HG03045 (cell line): Measurements from ENCODE around the gene OR9A2.

Experiments
- ATAC-seq: cut with Tn5 transposase; IDR thresholded peaks from one replicate; pipeline ENCODE4 v1.9.1; 2021; ENCODE audit warnings: mild to moderate bottlenecking, moderate library complexity; ENCODE audit not compliant: unreplicated experiment

OR9A2 gene, protein sequence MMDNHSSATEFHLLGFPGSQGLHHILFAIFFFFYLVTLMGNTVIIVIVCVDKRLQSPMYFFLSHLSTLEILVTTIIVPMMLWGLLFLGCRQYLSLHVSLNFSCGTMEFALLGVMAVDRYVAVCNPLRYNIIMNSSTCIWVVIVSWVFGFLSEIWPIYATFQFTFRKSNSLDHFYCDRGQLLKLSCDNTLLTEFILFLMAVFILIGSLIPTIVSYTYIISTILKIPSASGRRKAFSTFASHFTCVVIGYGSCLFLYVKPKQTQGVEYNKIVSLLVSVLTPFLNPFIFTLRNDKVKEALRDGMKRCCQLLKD

GRCh38 chr7:143027032-143027431 is at the start of gene OR9A2:
TSS of gene OR9A2 (minus strand) at chr7:143027132. CDS start at chr7:143027132, 0 bp downstream.
- ATAC-seq: no peak

GRCh38 chr7:143074141-143074540 is 47.2 kb upstream of the OR9A2 start:
- ATAC-seq: no peak

DNA sequence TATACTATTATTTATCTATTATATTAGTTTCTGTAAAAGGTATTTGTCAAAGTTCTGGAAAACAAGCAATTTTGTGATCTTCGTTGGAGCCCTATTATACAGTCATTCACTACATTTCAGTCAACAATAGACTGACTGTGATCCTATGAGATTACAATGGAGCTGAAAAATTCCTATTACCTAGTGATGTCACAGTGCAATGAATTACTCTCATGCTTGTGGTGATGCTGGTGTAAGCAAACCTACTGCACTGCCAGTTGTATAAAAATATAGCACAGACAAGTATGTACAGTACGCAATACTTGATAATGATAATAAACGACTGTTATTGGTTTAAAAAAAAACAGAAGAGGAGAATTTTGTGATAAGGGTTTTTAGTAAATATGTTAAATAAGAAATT is 46.6 kb upstream of the OR9A2 start:
- no peak for ATAC-seq

DNA sequence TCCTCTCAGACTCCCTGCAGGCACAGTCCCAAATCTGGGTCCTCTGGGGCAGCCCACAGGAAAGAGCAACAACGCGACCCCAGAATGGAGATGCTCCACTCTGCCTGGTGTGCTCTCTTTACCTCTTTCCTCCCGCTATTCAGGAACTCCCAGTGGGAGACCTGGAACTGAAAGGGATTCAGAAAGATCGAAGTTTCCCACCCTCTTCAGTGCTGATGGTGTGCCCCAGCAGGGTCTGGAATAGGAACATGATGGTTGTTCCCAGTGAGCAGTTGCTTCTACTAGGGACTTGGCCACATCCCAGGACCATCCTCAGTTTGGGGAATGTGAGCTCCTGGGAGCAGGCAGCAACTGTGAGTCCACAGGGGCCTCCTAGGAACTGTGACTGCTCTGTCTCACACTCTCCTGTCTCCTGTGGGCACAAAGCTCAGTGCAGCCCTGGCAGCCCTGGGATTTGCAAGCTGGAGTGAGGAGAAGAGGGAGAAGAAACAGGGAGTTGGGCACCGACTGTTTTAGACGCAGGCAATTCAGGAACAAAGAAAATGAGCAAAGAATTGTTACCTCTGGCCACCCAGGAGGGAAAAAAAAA is 43.1 kb upstream of the OR9A2 start:
- no peak for ATAC-seq

DNA sequence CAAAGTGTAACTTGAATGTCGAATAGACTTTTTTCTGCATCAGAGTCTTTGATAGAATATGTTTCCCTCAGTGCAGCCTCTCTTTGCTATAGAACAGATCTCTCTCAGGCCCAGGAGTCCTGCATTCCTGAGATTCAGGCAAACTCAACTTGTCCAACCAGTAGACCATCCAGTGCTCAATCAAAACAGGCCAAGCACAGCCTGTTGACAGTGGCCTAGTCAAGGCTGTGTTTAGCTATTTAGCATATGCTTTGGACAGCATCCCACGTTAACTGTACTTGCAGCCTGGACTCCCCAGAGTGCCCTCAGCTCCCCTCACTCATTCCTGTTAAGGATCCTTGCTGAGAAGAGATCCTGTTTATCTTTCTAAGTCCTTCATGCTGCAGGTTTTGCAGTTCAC is 41.5 kb upstream of the OR9A2 start:
- ATAC-seq: no peak

GRCh38 chr7:143063741-143064140 is 36.8 kb upstream of the OR9A2 start:
- no peak for ATAC-seq

DNA sequence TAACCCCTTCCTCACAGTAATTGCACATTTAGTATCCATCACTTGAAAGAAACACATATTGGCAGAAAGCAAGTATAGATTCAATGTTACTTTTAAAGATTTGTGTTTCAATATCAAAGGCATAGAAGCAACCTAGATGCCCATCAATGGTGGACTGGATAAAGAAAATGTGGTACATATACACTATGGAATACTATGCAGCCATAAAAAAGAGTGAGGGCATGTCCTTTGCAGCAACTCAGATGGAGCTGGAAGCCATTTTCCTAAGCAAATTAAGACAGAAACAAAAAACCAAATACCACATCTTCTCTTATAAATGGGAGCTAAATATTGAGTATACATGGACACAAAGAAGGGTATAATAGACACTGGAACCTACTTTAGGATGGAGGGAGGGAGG is 28.8 kb upstream of the OR9A2 start:
- ATAC-seq: no peak

DNA sequence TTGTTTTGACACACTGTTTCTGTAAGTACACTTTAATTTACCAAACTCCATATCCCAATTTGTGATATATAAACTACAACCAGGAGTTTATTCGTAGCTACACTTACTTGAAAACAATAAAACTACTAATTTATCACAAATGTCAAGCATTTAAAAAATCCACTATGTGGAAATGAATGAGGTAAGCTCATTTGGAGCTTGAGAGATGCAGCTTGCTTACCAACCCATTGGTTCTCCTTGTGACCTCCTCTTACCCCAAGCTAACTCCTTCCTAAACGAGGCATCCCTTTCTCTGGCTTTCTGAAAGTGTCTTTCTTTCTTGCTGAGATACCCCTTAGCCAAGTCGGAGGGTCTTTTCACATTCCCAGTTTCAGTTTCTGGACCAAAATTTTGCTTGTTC is 27.7 kb upstream of the OR9A2 start:
- ATAC-seq: no peak

DNA sequence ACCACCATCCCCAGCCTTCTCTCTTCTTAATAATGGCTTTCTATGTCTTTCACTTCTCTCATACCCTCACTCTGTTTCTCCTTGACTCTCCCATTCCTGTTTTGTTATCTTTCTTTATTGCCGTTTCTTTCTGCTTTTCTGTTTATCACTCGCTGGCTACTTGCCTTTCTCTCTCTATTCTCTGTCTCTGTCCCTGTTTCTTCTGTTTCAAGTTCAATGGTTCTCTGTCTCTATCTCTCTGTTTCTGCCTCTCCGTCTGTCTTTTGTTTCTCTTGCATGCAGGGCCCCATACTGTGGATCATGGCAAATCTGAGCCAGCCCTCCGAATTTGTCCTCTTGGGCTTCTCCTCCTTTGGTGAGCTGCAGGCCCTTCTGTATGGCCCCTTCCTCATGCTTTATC is 25.1 kb upstream of the OR9A2 start, which contains the start of gene OR6V1:
Gene OR6V1, plus strand, starts transcription at position 301 of the 400 bp plus-strand sequence. Its CDS starts 0 bp downstream, at position 301.
- no peak for ATAC-seq

DNA sequence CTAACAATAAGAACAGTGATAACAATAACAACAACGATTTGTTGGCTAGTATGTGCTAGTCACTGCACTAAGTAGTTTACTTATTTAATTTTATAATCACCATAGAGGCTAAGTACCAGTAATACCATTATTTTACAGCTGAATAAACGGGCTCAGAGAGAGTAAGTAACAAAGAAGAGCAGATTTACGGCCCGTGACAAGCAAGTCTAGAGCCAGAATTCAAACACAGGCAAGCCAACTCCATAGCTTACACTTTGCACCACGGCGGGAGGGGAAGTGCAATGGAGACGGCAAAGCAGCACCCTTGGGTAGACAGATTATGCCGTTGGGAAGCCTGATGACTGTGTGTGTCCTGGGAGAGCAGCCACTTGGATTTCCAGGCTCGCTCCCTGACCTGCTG is 24.0 kb upstream of the OR9A2 start:
- no peak for ATAC-seq

- ATAC-seq: no peak
Observed at GRCh38 chr7:143049362-143049761, 22.4 kb upstream of the OR9A2 start.

DNA sequence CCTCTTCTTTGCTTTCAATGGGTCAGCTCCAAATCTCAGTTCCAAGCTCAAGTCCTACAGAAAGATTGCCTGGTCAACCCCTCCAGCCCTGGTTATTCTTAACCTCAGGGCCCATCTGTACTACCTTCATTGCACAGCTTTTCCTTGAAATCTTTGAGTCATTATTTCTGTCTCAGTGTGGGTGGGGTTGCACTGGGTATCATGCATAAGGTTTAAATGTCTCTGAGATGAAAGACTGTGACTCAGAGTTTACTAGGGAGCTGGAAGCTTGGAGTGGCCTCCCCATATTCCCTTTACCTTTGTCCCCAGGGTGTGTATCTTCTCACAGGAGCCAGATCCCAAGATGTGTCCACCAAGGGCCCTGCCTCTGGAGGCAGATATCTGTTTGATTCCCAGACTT is 21.9 kb upstream of the OR9A2 start:
- ATAC-seq: no peak

DNA sequence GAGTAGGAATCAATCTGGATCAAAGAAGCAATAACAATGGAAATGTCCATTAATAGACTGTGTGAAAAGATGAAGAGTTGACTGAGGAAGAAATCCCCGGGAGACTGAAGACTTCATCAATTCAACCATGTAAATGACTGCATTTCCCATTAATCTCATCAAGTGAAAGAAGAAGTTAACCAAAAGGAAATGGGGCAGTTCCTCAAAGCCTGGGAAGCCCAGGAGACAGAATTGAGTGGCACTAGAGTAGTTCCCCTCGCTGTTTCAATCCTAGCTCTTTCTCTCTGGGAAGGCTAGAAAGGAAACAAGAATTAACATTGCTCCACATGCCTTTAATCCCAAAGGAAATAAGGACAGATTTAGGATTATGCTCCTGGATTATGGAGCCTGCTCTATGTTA is 20.4 kb upstream of the OR9A2 start:
- ATAC-seq: no peak

DNA sequence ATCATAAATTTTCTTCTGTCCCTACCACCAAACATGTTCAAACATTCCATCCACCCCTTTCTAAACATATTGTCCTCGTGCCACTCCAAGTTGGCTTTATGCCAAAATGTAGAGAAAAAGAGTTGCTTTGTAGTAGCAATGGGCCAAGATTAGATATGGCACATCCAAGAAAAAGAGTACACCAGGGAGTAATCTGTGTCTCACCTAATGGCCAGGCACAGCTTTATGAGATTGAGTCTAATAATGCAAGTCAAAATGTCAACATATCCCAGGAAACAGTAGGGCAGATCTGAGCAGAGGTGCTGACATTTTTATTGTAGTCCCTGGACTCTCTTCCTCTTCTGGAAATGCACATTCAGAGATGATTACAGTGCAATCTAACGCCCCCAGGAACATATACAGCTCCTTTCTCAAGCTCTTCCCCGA is 19.5 kb upstream of the OR9A2 start:
- no peak for ATAC-seq

GRCh38 chr7:143043391-143043790 is 16.5 kb upstream of the OR9A2 start:
- no peak for ATAC-seq

GRCh38 chr7:143042790-143043271 is 15.9 kb upstream of the OR9A2 start:
- ATAC-seq: no peak

- ATAC-seq: no peak
Observed at GRCh38 chr7:143042159-143042789, 15.3 kb upstream of the OR9A2 start.

DNA sequence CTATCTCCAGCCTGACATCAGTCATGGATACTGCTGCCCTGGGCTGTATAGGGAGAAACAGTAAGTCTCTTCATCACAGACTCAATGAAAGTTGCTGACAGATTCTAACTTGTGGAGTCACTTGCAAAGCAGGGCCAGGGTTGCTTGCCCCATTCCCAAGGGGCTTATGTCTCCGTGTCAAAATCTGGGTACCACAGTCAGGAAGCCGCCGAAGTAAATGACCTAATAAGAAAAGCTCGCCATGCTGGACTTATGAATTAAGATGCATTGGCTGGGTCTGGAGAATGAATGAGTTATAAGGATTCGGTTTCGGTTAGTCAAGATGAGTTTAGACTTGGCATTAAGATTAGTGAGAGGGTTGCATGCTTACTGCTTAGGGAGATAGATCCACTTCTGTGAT is 14.4 kb upstream of the OR9A2 start:
- no peak for ATAC-seq

GRCh38 chr7:143040209-143040715 is 13.3 kb upstream of the OR9A2 start:
- no peak for ATAC-seq

DNA sequence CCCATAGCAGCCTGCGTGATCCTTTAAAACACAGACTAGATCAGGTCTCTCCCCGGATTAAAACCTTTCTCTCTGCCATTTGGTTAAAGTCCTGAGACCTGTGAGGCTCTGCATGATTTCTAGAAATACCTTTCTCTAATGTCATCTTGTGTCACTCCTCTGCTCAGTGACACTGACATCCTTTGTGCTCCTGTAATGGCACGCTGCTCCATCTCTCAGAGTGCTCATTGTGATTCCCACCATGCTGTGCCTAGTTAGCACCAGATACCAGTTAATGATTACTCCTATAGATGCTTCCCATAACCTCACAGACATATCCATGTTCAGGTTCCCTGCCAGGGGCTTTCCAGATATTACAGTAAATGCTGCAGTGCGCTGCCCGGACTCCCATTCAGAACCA is 11.7 kb upstream of the OR9A2 start:
- no peak for ATAC-seq

- ATAC-seq: no peak
Observed at GRCh38 chr7:143027683-143028082, 751 bp upstream of the OR9A2 start.

GRCh38 chr7:143025371-143025770 is 1.6 kb downstream of the OR9A2 start:
- no peak for ATAC-seq
